HEK293 (cell line): ENCODE measurements around the gene EN1.

Source experiments
- CTCF ChIP-seq: fragments of 450-650 bp; formaldehyde crosslinking; IDR thresholded peaks from 2 replicates; pipeline ENCODE4 v1.5.1; 2016; ENCODE audit warnings: missing biosample characterization, missing genetic modification characterization
- REPIN1 ChIP-seq: fragments of 450-650 bp; formaldehyde crosslinking; IDR thresholded peaks from 2 replicates; pipeline ENCODE4 v1.5.1; 2017; ENCODE audit warnings: missing biosample characterization, missing genetic modification characterization, low read depth
- TSHZ1 ChIP-seq: fragments of 450-650 bp; formaldehyde crosslinking; IDR thresholded peaks from 2 replicates; pipeline ENCODE4 v1.5.1; 2016; ENCODE audit warnings: missing biosample characterization, missing genetic modification characterization, borderline replicate concordance
- ZBTB11 ChIP-seq: fragments of 450-650 bp; formaldehyde crosslinking; conservative IDR thresholded peaks from 2 replicates; pipeline ENCODE4 v1.5.1; 2016; ENCODE audit warnings: low read depth, missing biosample characterization, missing genetic modification characterization
- ZFP37 ChIP-seq: fragments of 450-650 bp; formaldehyde crosslinking; IDR thresholded peaks from 2 replicates; pipeline ENCODE4 v1.5.1; 2016; ENCODE audit warnings: missing biosample characterization, missing genetic modification characterization
- ZNF114 ChIP-seq: fragments of 450-650 bp; formaldehyde crosslinking; IDR thresholded peaks from 2 replicates; pipeline ENCODE4 v1.5.0; 2017; ENCODE audit warnings: missing biosample characterization, missing genetic modification characterization
- ZNF138 ChIP-seq: fragments of 450-650 bp; formaldehyde crosslinking; IDR thresholded peaks from 2 replicates; pipeline ENCODE4 v1.5.1; 2016; ENCODE audit warnings: missing biosample characterization, missing genetic modification characterization, borderline replicate concordance
- ZNF449 ChIP-seq: fragments of 450-650 bp; formaldehyde crosslinking; IDR thresholded peaks from 2 replicates; pipeline ENCODE4 v1.5.1; 2017; ENCODE audit warnings: missing biosample characterization, mild to moderate bottlenecking, missing genetic modification characterization, moderate library complexity
- ZNF561 ChIP-seq: fragments of 450-650 bp; IDR thresholded peaks from 2 replicates; pipeline ENCODE4 v1.5.1; 2018; ENCODE audit warnings: missing biosample characterization, missing genetic modification characterization, borderline replicate concordance
- ZNF623 ChIP-seq: fragments of 450-650 bp; formaldehyde crosslinking; IDR thresholded peaks from 2 replicates; pipeline ENCODE4 v1.5.1; 2016; ENCODE audit warnings: missing biosample characterization, missing genetic modification characterization
- ZNF747 ChIP-seq: fragments of 450-650 bp; formaldehyde crosslinking; IDR thresholded peaks from 2 replicates; pipeline ENCODE4 v1.5.1; 2016; ENCODE audit warnings: missing biosample characterization, missing genetic modification characterization
- ZNF768 ChIP-seq: fragments of 450-650 bp; formaldehyde crosslinking; IDR thresholded peaks from 2 replicates; pipeline ENCODE4 v1.5.1; 2018; ENCODE audit warnings: missing biosample characterization, mild to moderate bottlenecking, missing genetic modification characterization
- ZSCAN30 ChIP-seq: fragments of 450-650 bp; IDR thresholded peaks from 2 replicates; pipeline ENCODE4 v1.5.1; 2018; ENCODE audit warnings: missing biosample characterization, mild to moderate bottlenecking, missing genetic modification characterization, moderate library complexity
- ZSCAN5A ChIP-seq: fragments of 450-650 bp; formaldehyde crosslinking; IDR thresholded peaks from 2 replicates; pipeline ENCODE4 v1.5.1; 2016; ENCODE audit warnings: missing biosample characterization, missing genetic modification characterization

GRCh38 chr2:118880501-118880900, 33.1 kb upstream of the EN1 start:
- TF ChIP-seq ZBTB11 (tag by site-specific recombination) (no peak), CTCF (tag by site-specific recombination) (no peak), ZNF114 (no peak), ZSCAN5A (tag by site-specific recombination) (no peak), ZNF768 (no peak), TSHZ1 (tag by site-specific recombination) (no peak), ZNF623 (tag by site-specific recombination) (no peak), ZFP37 (tag by site-specific recombination) (no peak), ZNF138 (no peak), ZNF747 (tag by site-specific recombination) (no peak), REPIN1 (tag by site-specific recombination) (no peak), ZNF561 (tag by site-specific recombination) (no peak), ZSCAN30 (tag by site-specific recombination) (no peak), ZNF449 (tag by site-specific recombination) (no peak)
